K562 (cell line): ENCODE results near the gene NET1. TPM values are rescaled to one million over a fixed set of nuclear protein-coding genes. Genes with fewer than 3 reads are reported as not detected.
A peak's percentile ranks its signal among the peaks of the same experiment; 100 is the strongest.

Experiments used
- BDP1 ChIP-seq: IDR thresholded peaks from 3 replicates; pipeline ENCODE4 v1.6.1; 2011; ENCODE audit not compliant: insufficient read length, insufficient read depth
- CREBBP ChIP-seq: IDR thresholded peaks from one replicate; pipeline ENCODE4 v1.6.1; 2012; ENCODE audit warnings: low read depth, mild to moderate bottlenecking, control low read depth, inconsistent platforms, low read length
- ETV6 ChIP-seq, 3 experiments: fragments of 150-350 bp in 1 of 3; sonication (generic) in 1 of 3; formaldehyde crosslinking in 1 of 3; IDR thresholded peaks; 2 replicates each; pipeline versions ENCODE4 v1.6.1 to v1.8.0; 2014 to 2022; ENCODE audit warnings: borderline replicate concordance in 2 of 3, low read depth in 2 of 3, antibody characterized with exemption in 1 of 3, low read length in 1 of 3, mild to moderate bottlenecking in 1 of 3, missing genetic modification reagents in 1 of 3
- KHSRP ChIP-seq: fragments of 450-650 bp; IDR thresholded peaks from 2 replicates; pipeline ENCODE4 v1.6.1; 2017
- NFE2L1 ChIP-seq: fragments of 450-650 bp; IDR thresholded peaks from 2 replicates; pipeline ENCODE4 v1.6.1; 2016; ENCODE audit warnings: missing genetic modification characterization, low read depth, mild to moderate bottlenecking, missing compliant biosample characterization, moderate library complexity, borderline replicate concordance
- PHB2 ChIP-seq: fragments of 450-650 bp; IDR thresholded peaks from 2 replicates; pipeline ENCODE4 v1.6.1; 2017; ENCODE audit warnings: low read depth
- SLC30A9 ChIP-seq: fragments of 250-450 bp; sonication (Bioruptor Pico); IDR thresholded peaks from 2 replicates; pipeline ENCODE4 v1.8.0; 2022; ENCODE audit warnings: mild to moderate bottlenecking, moderate library complexity
- THRAP3 ChIP-seq: fragments of 450-650 bp; IDR thresholded peaks from 2 replicates; pipeline ENCODE4 v1.6.1; 2016; ENCODE audit warnings: mild to moderate bottlenecking, inconsistent platforms, borderline replicate concordance
- ZNF146 ChIP-seq: IDR thresholded peaks from one replicate; pipeline ENCODE4 v1.6.1; 2018; ENCODE audit warnings: missing compliant biosample characterization; ENCODE audit not compliant: unreplicated experiment
- ZNF512 ChIP-seq: IDR thresholded peaks from 2 replicates; pipeline ENCODE4 v1.6.1; 2016; ENCODE audit warnings: missing genetic modification characterization, missing compliant biosample characterization
- polyA plus RNA-seq, 8 experiments: library from polyadenylated mRNA; depleted of rRNA in 4 of 8; stranded (reverse) in 5 of 8; unstranded in 3 of 8; fragments of >200 nt; fragmentation: Nextera tagmentation in 2 of 8; fragmentation: Illumina TruSeq in 1 of 8; extraction: Ambion mirVana in 2 of 8; extraction: Trizol in 1 of 8; gene quantifications; 2 replicates each; pipeline versions ENCODE4 v1.2.1 to v1.2.3, GENCODE V29; 2011 to 2014; ENCODE audit warnings: inconsistent platforms in 1 of 8, missing spikeins in 1 of 8
- total RNA-seq, 7 experiments: library from RNA; depleted of rRNA in 6 of 7; stranded (reverse); fragments of >200 nt in 6 of 7; fragmentation: Illumina TruSeq in 2 of 7; extraction: Trizol in 2 of 7; gene quantifications; 2 replicates each; pipeline versions ENCODE4 v1.2.1 to v1.2.3, GENCODE V29; 2011 to 2021; ENCODE audit warnings: low replicate concordance in 1 of 7
- TF ChIP-seq, protein P1 (sequence below): sonication (generic); formaldehyde crosslinking; IDR thresholded peaks from 2 replicates; pipeline ENCODE4 v1.9.0; 2022; ENCODE audit warnings: mild to moderate bottlenecking, missing genetic modification reagents
- TF ChIP-seq, protein P2 (sequence below): fragments of 450-650 bp; IDR thresholded peaks from 2 replicates; pipeline ENCODE4 v1.6.1; 2017; ENCODE audit warnings: mild to moderate bottlenecking, moderate library complexity
- TF ChIP-seq, protein P3 (sequence below): fragments of 200-800 bp; sonication (Bioruptor generic); IDR thresholded peaks from 2 replicates; pipeline ENCODE4 v1.6.1; 2016; ENCODE audit warnings: missing genetic modification characterization, missing compliant biosample characterization
- TF ChIP-seq, protein P4 (sequence below), 2 experiments: IDR thresholded peaks in 1 of 2; conservative IDR thresholded peaks in 1 of 2; 2 replicates each; pipeline ENCODE4 v1.6.1; 2016; ENCODE audit warnings: low read depth in 2 of 2, mild to moderate bottlenecking in 1 of 2, missing compliant biosample characterization in 1 of 2, missing genetic modification characterization in 1 of 2, moderate library complexity in 1 of 2

Gene NET1
- total and polyA plus RNA-seq, 9 of the 15 experiments (the other 6 are each of a cell fraction or from before 2014, with no cell fraction given), result 47.4 to 258 (median 106) TPM

DNA sequence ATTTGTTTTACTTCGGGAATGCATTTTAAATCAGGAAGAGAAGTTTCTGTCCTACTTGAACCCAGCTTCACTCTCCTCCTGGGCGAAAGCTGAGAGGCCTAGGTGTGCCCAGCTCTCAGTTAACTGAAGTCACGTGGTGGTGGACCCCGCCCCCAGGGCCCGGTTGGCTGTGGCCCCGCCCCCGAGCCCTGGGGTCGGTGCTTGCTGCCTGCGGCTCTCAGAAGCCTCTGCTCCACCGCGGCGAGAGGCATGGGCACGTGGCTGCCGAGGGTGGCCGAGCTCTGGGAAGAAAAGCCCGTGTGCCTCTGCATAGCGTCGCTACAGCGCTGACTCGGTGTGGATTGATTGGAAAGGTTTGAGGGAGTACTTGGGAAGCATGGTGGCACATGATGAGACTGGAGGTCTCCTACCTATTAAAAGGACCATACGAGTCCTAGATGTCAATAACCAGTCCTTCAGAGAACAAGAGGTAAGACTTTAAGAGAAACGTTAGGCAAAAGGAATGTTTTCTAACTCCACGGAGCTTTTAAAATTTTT lies 34.1 kb downstream of the NET1 start (continued):
- TF ChIP-seq PHB2 (no peak), SLC30A9 (CRISPR knock-in tag) (no peak), ZNF146 (CRISPR knock-in tag) (no peak), THRAP3 (no peak; the same call in 1 of the 2 replicates), ETV6 (IDR thresholded peaks at IDR 0.05; ENCODE audit: borderline replicate concordance in 1 of 2, low read depth in 2 of 2, low read length in 1 of 2) (no peak; a peak in 1 of 4 replicates), ETV6 (CRISPR knock-in tag; IDR thresholded peaks at IDR 0.05; ENCODE audit: borderline replicate concordance) (no peak), BDP1 (no peak), ZNF512 (tag) (no peak), KHSRP (no peak), NFE2L1 (tag) (no peak), CREBBP (no peak)
- TF ChIP-seq, protein P1, sequence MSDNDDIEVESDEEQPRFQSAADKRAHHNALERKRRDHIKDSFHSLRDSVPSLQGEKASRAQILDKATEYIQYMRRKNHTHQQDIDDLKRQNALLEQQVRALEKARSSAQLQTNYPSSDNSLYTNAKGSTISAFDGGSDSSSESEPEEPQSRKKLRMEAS (CRISPR knock-in tag), result peak; percentile 94
- TF ChIP-seq, protein P2, sequence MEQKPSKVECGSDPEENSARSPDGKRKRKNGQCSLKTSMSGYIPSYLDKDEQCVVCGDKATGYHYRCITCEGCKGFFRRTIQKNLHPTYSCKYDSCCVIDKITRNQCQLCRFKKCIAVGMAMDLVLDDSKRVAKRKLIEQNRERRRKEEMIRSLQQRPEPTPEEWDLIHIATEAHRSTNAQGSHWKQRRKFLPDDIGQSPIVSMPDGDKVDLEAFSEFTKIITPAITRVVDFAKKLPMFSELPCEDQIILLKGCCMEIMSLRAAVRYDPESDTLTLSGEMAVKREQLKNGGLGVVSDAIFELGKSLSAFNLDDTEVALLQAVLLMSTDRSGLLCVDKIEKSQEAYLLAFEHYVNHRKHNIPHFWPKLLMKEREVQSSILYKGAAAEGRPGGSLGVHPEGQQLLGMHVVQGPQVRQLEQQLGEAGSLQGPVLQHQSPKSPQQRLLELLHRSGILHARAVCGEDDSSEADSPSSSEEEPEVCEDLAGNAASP, result no peak
- TF ChIP-seq, protein P3, sequence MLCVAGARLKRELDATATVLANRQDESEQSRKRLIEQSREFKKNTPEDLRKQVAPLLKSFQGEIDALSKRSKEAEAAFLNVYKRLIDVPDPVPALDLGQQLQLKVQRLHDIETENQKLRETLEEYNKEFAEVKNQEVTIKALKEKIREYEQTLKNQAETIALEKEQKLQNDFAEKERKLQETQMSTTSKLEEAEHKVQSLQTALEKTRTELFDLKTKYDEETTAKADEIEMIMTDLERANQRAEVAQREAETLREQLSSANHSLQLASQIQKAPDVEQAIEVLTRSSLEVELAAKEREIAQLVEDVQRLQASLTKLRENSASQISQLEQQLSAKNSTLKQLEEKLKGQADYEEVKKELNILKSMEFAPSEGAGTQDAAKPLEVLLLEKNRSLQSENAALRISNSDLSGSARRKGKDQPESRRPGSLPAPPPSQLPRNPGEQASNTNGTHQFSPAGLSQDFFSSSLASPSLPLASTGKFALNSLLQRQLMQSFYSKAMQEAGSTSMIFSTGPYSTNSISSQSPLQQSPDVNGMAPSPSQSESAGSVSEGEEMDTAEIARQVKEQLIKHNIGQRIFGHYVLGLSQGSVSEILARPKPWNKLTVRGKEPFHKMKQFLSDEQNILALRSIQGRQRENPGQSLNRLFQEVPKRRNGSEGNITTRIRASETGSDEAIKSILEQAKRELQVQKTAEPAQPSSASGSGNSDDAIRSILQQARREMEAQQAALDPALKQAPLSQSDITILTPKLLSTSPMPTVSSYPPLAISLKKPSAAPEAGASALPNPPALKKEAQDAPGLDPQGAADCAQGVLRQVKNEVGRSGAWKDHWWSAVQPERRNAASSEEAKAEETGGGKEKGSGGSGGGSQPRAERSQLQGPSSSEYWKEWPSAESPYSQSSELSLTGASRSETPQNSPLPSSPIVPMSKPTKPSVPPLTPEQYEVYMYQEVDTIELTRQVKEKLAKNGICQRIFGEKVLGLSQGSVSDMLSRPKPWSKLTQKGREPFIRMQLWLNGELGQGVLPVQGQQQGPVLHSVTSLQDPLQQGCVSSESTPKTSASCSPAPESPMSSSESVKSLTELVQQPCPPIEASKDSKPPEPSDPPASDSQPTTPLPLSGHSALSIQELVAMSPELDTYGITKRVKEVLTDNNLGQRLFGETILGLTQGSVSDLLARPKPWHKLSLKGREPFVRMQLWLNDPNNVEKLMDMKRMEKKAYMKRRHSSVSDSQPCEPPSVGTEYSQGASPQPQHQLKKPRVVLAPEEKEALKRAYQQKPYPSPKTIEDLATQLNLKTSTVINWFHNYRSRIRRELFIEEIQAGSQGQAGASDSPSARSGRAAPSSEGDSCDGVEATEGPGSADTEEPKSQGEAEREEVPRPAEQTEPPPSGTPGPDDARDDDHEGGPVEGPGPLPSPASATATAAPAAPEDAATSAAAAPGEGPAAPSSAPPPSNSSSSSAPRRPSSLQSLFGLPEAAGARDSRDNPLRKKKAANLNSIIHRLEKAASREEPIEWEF (CRISPR knock-in tag), result no peak
- TF ChIP-seq, protein P4, sequence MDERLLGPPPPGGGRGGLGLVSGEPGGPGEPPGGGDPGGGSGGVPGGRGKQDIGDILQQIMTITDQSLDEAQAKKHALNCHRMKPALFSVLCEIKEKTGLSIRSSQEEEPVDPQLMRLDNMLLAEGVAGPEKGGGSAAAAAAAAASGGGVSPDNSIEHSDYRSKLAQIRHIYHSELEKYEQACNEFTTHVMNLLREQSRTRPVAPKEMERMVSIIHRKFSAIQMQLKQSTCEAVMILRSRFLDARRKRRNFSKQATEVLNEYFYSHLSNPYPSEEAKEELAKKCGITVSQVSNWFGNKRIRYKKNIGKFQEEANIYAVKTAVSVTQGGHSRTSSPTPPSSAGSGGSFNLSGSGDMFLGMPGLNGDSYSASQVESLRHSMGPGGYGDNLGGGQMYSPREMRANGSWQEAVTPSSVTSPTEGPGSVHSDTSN (CRISPR knock-in tag; IDR thresholded peaks at IDR 0.05; ENCODE audit: low read depth), result no peak
- TF ChIP-seq, protein P4 (tag; conservative IDR thresholded peaks at IDR 0.05; ENCODE audit: low read depth), result no peak
